Ishikawa (cell line): ENCODE results near the gene SLC39A6.

Experiments
- CEBPB ChIP-seq: IDR thresholded peaks from 2 replicates; pipeline ENCODE4 v1.6.1; 2012
- CREB1 ChIP-seq: IDR thresholded peaks from 2 replicates; pipeline ENCODE4 v1.6.1; 2012; ENCODE audit warnings: low read depth
- EGR1 ChIP-seq: IDR thresholded peaks from 2 replicates; pipeline ENCODE4 v1.6.1; 2012
- EP300 ChIP-seq: IDR thresholded peaks from 2 replicates; pipeline ENCODE4 v1.6.1; 2012; ENCODE audit warnings: borderline replicate concordance
- FOXM1 ChIP-seq: IDR thresholded peaks from 2 replicates; pipeline ENCODE4 v1.6.1; 2012; ENCODE audit warnings: low read depth, borderline replicate concordance
- MAX ChIP-seq: IDR thresholded peaks from 2 replicates; pipeline ENCODE4 v1.6.1; 2012
- NFIC ChIP-seq: IDR thresholded peaks from 2 replicates; pipeline ENCODE4 v1.6.1; 2012
- RAD21 ChIP-seq: IDR thresholded peaks from 2 replicates; pipeline ENCODE4 v1.6.1; 2012; ENCODE audit warnings: low read depth
- REST ChIP-seq: IDR thresholded peaks from 2 replicates; pipeline ENCODE4 v1.6.1; 2012; ENCODE audit warnings: low read depth, mild to moderate bottlenecking
- TEAD4 ChIP-seq: IDR thresholded peaks from 2 replicates; pipeline ENCODE4 v1.6.1; 2012

DNA sequence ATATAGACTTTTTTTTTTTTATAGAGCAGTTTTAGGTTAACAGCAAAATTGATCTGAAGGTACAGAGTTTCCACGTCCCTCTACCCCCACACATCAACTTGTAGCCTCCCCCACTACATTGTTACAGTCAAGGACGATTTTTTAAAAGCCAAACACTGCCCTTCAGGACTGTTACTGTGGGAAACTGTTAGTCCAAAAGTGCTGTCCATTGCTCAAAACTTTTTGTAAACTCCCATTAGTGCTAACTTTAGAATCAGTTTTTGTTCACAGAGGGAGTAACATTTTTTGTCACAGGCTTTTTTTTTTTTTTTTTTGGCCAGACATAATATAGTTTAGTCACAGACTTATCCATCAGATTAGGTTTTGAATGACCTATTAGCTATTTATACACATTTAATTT is 24.6 kb upstream of the SLC39A6 start:
- TF ChIP-seq EGR1 (no peak), MAX (no peak), NFIC (no peak), CREB1 (no peak), REST (no peak), CEBPB (no peak), RAD21 (no peak), EP300 (no peak), FOXM1 (no peak), TEAD4 (no peak)
